IMR-90 (cell line): Measurements from ENCODE around the gene UTRN. TPM values are rescaled to one million over a fixed set of nuclear protein-coding genes. Genes with fewer than 3 reads are reported as not detected.

Source experiments
- ATAC-seq: fragments of 200-7000 bp; cut with Tn5 transposase; 2 replicates; pipeline ENCODE4 v1.9.1; 2020; ENCODE audit warnings: low read depth, mild to moderate bottlenecking, moderate library complexity
- BruUV-seq: library from RNA; stranded (reverse); fragments of 400-500 nt; replicated peaks from 2 replicates; lab custom pipeline; 2021; lab: Mats Ljungman, UMichigan
- CTCF ChIA-PET: fragments of 300-600 bp; formaldehyde crosslinking; extraction: SDS; loops from one replicate; lab custom pipeline; 2021; ENCODE audit warnings: antibody characterized with exemption; lab: Yijun Ruan, JAX
- POLR2A ChIA-PET: fragments of 300-600 bp; sonication (Branson Sonifier 250); formaldehyde crosslinking; loops from one replicate; lab custom pipeline; 2022; ENCODE audit warnings: antibody characterized with exemption; ENCODE audit not compliant: unreplicated experiment; lab: Charles Lee
- DNase-seq: peaks from one replicate; pipeline ENCODE4 v3.0.0; 2013
- H2AFZ ChIP-seq: replicated peaks from 2 replicates; pipeline ENCODE3; 2013; ENCODE audit warnings: low read length, mild to moderate bottlenecking; ENCODE audit not compliant: poor library complexity
- H2AK5ac ChIP-seq: 2 replicates; pipeline ENCODE4 v1.6.1; 2013; ENCODE audit warnings: low read depth, low read length, inconsistent platforms
- H2AK9ac ChIP-seq: replicated peaks from 2 replicates; pipeline ENCODE3; 2013; ENCODE audit warnings: mild to moderate bottlenecking, low read depth, low read length, moderate library complexity; ENCODE audit not compliant: poor library complexity
- H2BK120ac ChIP-seq: 2 replicates; pipeline ENCODE4 v1.6.1; 2013; ENCODE audit warnings: low read depth, low read length, inconsistent platforms
- H2BK15ac ChIP-seq: 3 replicates; pipeline ENCODE4 v1.6.1; 2013; ENCODE audit warnings: low read depth, low read length, inconsistent platforms
- H2BK20ac ChIP-seq: 2 replicates; pipeline ENCODE4 v1.6.1; 2013; ENCODE audit warnings: low read depth, mild to moderate bottlenecking, inconsistent platforms, low read length, moderate library complexity
- H2BK5ac ChIP-seq: 2 replicates; pipeline ENCODE4 v1.6.1; 2013; ENCODE audit warnings: mild to moderate bottlenecking, low read depth, low read length, inconsistent platforms; ENCODE audit not compliant: poor library complexity, severe bottlenecking
- H3K14ac ChIP-seq: replicated peaks from 2 replicates; pipeline ENCODE4 v1.6.1; 2013; ENCODE audit warnings: low read depth, low read length, inconsistent platforms
- H3K18ac ChIP-seq: 2 replicates; pipeline ENCODE4 v1.6.1; 2013; ENCODE audit warnings: low read depth, low read length, control low read depth
- H3K23ac ChIP-seq: 2 replicates; pipeline ENCODE4 v1.6.1; 2013; ENCODE audit warnings: low read depth, low read length, inconsistent platforms
- H3K27ac ChIP-seq: 2 replicates; pipeline ENCODE4 v1.5.1; 2013; ENCODE audit warnings: mild to moderate bottlenecking, control low read depth, low read length; ENCODE audit not compliant: insufficient read depth
- H3K27me3 ChIP-seq: 2 replicates; pipeline ENCODE4 v1.6.1; 2013; ENCODE audit warnings: low read length; ENCODE audit not compliant: control insufficient read depth, insufficient read depth
- H3K36me3 ChIP-seq: 2 replicates; pipeline ENCODE4 v1.6.1; 2013; ENCODE audit warnings: low read length, mixed read lengths; ENCODE audit not compliant: control insufficient read depth, insufficient read depth
- H3K4ac ChIP-seq: 2 replicates; pipeline ENCODE4 v1.6.1; 2013; ENCODE audit warnings: low read depth, low read length, inconsistent platforms
- H3K4me1 ChIP-seq: 2 replicates; pipeline ENCODE4 v1.6.1; 2013; ENCODE audit warnings: low read length, mixed read lengths; ENCODE audit not compliant: control insufficient read depth, insufficient read depth
- H3K4me2 ChIP-seq: 2 replicates; pipeline ENCODE4 v1.6.1; 2013; ENCODE audit warnings: low read depth, mild to moderate bottlenecking, control low read depth, low read length, moderate library complexity
- H3K4me3 ChIP-seq: 2 replicates; pipeline ENCODE4 v1.5.1; 2013; ENCODE audit warnings: low read depth, mild to moderate bottlenecking, control low read depth, low read length, moderate library complexity; ENCODE audit not compliant: insufficient read depth
- H3K56ac ChIP-seq: 2 replicates; pipeline ENCODE4 v1.6.1; 2013; ENCODE audit warnings: low read length, inconsistent platforms; ENCODE audit not compliant: insufficient read depth; ENCODE audit errors: extremely low read depth
- H3K79me1 ChIP-seq, 2 experiments: 2 replicates each; pipeline ENCODE4 v1.6.1; 2013; ENCODE audit warnings: low read length in 2 of 2, inconsistent platforms in 1 of 2, low read depth in 1 of 2
- H3K9ac ChIP-seq: 2 replicates; pipeline ENCODE4 v1.6.1; 2013; ENCODE audit warnings: low read depth, low read length, control low read depth
- H3K9me1 ChIP-seq: 2 replicates; pipeline ENCODE4 v1.6.1; 2013; ENCODE audit warnings: low read length, inconsistent platforms; ENCODE audit not compliant: insufficient read depth
- H3K9me3 ChIP-seq: 2 replicates; pipeline ENCODE4 v1.6.1; 2013; ENCODE audit warnings: low read length; ENCODE audit not compliant: control insufficient read depth, insufficient read depth
- H4K20me1 ChIP-seq: 2 replicates; pipeline ENCODE4 v1.6.1; 2013; ENCODE audit warnings: low read length, inconsistent platforms; ENCODE audit not compliant: insufficient read depth
- H4K5ac ChIP-seq: 2 replicates; pipeline ENCODE4 v1.6.1; 2013; ENCODE audit warnings: mild to moderate bottlenecking, low read depth, low read length, control low read depth
- H4K8ac ChIP-seq, 2 experiments: 2 replicates each; pipeline ENCODE4 v1.6.1; 2013; ENCODE audit warnings: low read depth in 2 of 2, low read length in 2 of 2, control low read depth in 1 of 2, inconsistent platforms in 1 of 2
- H4K91ac ChIP-seq: 2 replicates; pipeline ENCODE4 v1.6.1; 2013; ENCODE audit warnings: low read depth, low read length, inconsistent platforms; ENCODE audit not compliant: insufficient read depth
- BHLHE40 ChIP-seq: fragments of 150-350 bp; IDR thresholded peaks from 2 replicates; pipeline ENCODE4 v1.6.1; 2016; ENCODE audit warnings: mild to moderate bottlenecking, low read depth, low read length
- CEBPB ChIP-seq: IDR thresholded peaks from 2 replicates; pipeline ENCODE4 v1.6.1; 2012; ENCODE audit warnings: low read depth, low read length, improper control_type of control experiment
- FOS ChIP-seq: fragments of 150-350 bp; IDR thresholded peaks from 2 replicates; pipeline ENCODE4 v1.6.1; 2016; ENCODE audit warnings: low read depth, low read length
- MAZ ChIP-seq: IDR thresholded peaks from 2 replicates; pipeline ENCODE4 v1.6.1; 2012; ENCODE audit warnings: low read depth, mild to moderate bottlenecking, low read length, improper control_type of control experiment, moderate library complexity, borderline replicate concordance
- NFE2L2 ChIP-seq: fragments of 150-350 bp; IDR thresholded peaks from 2 replicates; pipeline ENCODE4 v1.6.1; 2016; ENCODE audit warnings: low read depth, mild to moderate bottlenecking, low read length
- POLR2A ChIP-seq: IDR thresholded peaks from 2 replicates; pipeline ENCODE4 v1.6.1; 2012; ENCODE audit warnings: mild to moderate bottlenecking, low read depth, low read length
- RAD21 ChIP-seq: IDR thresholded peaks from 2 replicates; pipeline ENCODE4 v1.6.1; 2012; ENCODE audit warnings: low read length, improper control_type of control experiment
- RFX5 ChIP-seq: IDR thresholded peaks from 2 replicates; pipeline ENCODE4 v1.8.0; 2012; ENCODE audit warnings: low read depth, mild to moderate bottlenecking, low read length, moderate library complexity
- SMC3 ChIP-seq: fragments of 150-350 bp; IDR thresholded peaks from 2 replicates; pipeline ENCODE4 v1.6.1; 2016; ENCODE audit warnings: low read depth, mild to moderate bottlenecking, antibody characterized with exemption, low read length, moderate library complexity
- USF2 ChIP-seq: fragments of 150-350 bp; IDR thresholded peaks from 2 replicates; pipeline ENCODE4 v1.6.1; 2017; ENCODE audit warnings: mild to moderate bottlenecking, antibody characterized with exemption, low read length, low read depth
- WGBS, 2 experiments: methylation state at CpG; one replicate each; pipeline versions ENCODE4 v1.1.5 to v1.1.7; 2013; ENCODE audit warnings: missing lambda C conversion rate in 2 of 2; ENCODE audit not compliant: insufficient read length in 1 of 2; ENCODE audit errors: extremely low coverage in 2 of 2; 5-methylcytosine and 5-hydroxymethylcytosine counted together
- dilution Hi-C: fragments of 300-500 bp; cut with HindIII; formaldehyde crosslinking; loops from one replicate; pipeline ENCODE4 v1.14.3; 2018; ENCODE audit warnings: low sequenced_read_pairs; ENCODE audit not compliant: unreplicated experiment
- in situ Hi-C: fragments of 300-500 bp; cut with MboI; formaldehyde crosslinking; loops from 3 replicates; pipeline ENCODE4 v1.14.3; 2019; ENCODE audit warnings: low sequenced_read_pairs, inconsistent platforms, mixed read lengths
- intact Hi-C: fragments of 100-400 bp; cut with micrococcal nuclease; formaldehyde crosslinking; loops from 2 replicates; pipeline ENCODE4 v1.10.0; 2022
- polyA plus RNA-seq, 3 experiments: library from polyadenylated mRNA; depleted of rRNA; stranded (reverse); fragments of >200 nt; gene quantifications; 2 replicates each; pipeline ENCODE4 v1.2.3, GENCODE V29; 2012; ENCODE audit warnings: low replicate concordance in 1 of 3
- total RNA-seq: library from RNA; depleted of rRNA; stranded (reverse); fragments of >200 nt; gene quantifications from 2 replicates; pipeline ENCODE4 v1.2.3, GENCODE V29; 2012
- TF ChIP-seq, protein P1 (sequence below): fragments of 150-350 bp; IDR thresholded peaks from 2 replicates; pipeline ENCODE4 v1.6.1; 2016; ENCODE audit warnings: low read depth, mild to moderate bottlenecking, low read length, moderate library complexity, borderline replicate concordance

UTRN gene
- total and polyA plus RNA-seq, 2 of the 4 experiments (the other 2 are of a cell fraction) = 17.3 to 83.5 TPM

GRCh38 chr6:144297511-144298100 is 12.5 kb downstream of the UTRN start:
- no peak for TF ChIP-seq RAD21
- TF ChIP-seq SMC3 = no peak
- TF ChIP-seq, protein P1, sequence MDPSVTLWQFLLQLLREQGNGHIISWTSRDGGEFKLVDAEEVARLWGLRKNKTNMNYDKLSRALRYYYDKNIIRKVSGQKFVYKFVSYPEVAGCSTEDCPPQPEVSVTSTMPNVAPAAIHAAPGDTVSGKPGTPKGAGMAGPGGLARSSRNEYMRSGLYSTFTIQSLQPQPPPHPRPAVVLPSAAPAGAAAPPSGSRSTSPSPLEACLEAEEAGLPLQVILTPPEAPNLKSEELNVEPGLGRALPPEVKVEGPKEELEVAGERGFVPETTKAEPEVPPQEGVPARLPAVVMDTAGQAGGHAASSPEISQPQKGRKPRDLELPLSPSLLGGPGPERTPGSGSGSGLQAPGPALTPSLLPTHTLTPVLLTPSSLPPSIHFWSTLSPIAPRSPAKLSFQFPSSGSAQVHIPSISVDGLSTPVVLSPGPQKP = no peak
- no peak for TF ChIP-seq MAZ
- TF ChIP-seq CEBPB = no peak
- no peak for TF ChIP-seq NFE2L2
- TF ChIP-seq BHLHE40 = no peak
- TF ChIP-seq USF2 = no peak
- no peak for TF ChIP-seq POLR2A
- no peak for TF ChIP-seq FOS
- TF ChIP-seq RFX5 = no peak
- no peak overlapping the region for H2BK5ac ChIP-seq
- dilution Hi-C loops (no loop called here), intact Hi-C loops (no loop called here), in situ Hi-C loops (no loop called here)
- H3K9me3 ChIP-seq = no peaks in the 10 kb centered on the region
- H3K14ac ChIP-seq = no peak overlapping the region; the same call in 1 of the 2 replicates
- no peak overlapping the region for H3K27ac ChIP-seq
- POLR2A ChIA-PET = no interaction called here
- BruUV-seq = no TSS peak
- peaks cover 5% of the 10 kb centered on the region for H3K36me3 ChIP-seq
- H2AFZ ChIP-seq = no peak overlapping the region
- peaks cover 3% of the 10 kb centered on the region; the same call in 1 of the 2 replicates for H4K20me1 ChIP-seq
- H2AK5ac ChIP-seq = no peak overlapping the region
- CTCF ChIA-PET = no interaction called here
- no CpG with 5 or more reads among the region's 3 CpGs for WGBS, 2 experiments
- peaks cover 12% of the 10 kb centered on the region for H3K9me1 ChIP-seq
- no peaks in the 10 kb centered on the region for H3K27me3 ChIP-seq
- H2BK20ac ChIP-seq = no peak overlapping the region
- no peak for ATAC-seq
- H4K8ac ChIP-seq = no peak overlapping the region
- H3K4ac ChIP-seq = peak overlapping the region; percentile 2; the same call in 1 of the 2 replicates
- H3K4me3 ChIP-seq = no peak overlapping the region
- no peak overlapping the region for H3K23ac ChIP-seq
- H3K79me1 ChIP-seq = peaks cover 47 to 68% of the 10 kb centered on the region in 2 experiments
- H3K4me1 ChIP-seq = peaks cover 12% of the 10 kb centered on the region
- H3K56ac ChIP-seq = no peak overlapping the region
- no peak overlapping the region for H4K5ac ChIP-seq
- no peak overlapping the region for H4K91ac ChIP-seq
- no peak overlapping the region for H2AK9ac ChIP-seq
- no peak overlapping the region for H2BK15ac ChIP-seq
- H3K9ac ChIP-seq = no peak overlapping the region
- no peak for DNase-seq
- H3K4me2 ChIP-seq = no peak overlapping the region; the same call in 1 of the 2 replicates
- H3K18ac ChIP-seq = no peak overlapping the region
- H2BK120ac ChIP-seq = no peak overlapping the region
